K562 (cell line): Measurements from ENCODE around the gene PEX11B. TPM values are rescaled to one million over a fixed set of nuclear protein-coding genes. Genes with fewer than 3 reads are reported as not detected.
A peak's percentile ranks its signal among the peaks of the same experiment; 100 is the strongest.

Experiments
- CREB1 ChIP-seq, 2 experiments: sonication (generic) in 1 of 2; formaldehyde crosslinking in 1 of 2; IDR thresholded peaks; 2 replicates each; pipeline versions ENCODE4 v1.6.1 to v1.8.0; 2012 to 2022; ENCODE audit warnings: inconsistent platforms in 1 of 2, mild to moderate bottlenecking in 1 of 2, missing genetic modification reagents in 1 of 2, moderate library complexity in 1 of 2
- CREM ChIP-seq: IDR thresholded peaks from 2 replicates; pipeline ENCODE4 v1.6.1; 2014; ENCODE audit warnings: antibody characterized with exemption, low read depth
- FOSL1 ChIP-seq: fragments of 200-800 bp; sonication (Bioruptor generic); conservative IDR thresholded peaks from 2 replicates; pipeline ENCODE4 v1.6.1; 2016; ENCODE audit warnings: missing genetic modification characterization, missing compliant biosample characterization
- GATAD2B ChIP-seq: fragments of 450-650 bp; IDR thresholded peaks from 2 replicates; pipeline ENCODE4 v1.6.1; 2017; ENCODE audit warnings: mild to moderate bottlenecking, borderline replicate concordance
- KDM5B ChIP-seq: fragments of 200-600 bp; sonication (generic); IDR thresholded peaks from 2 replicates; pipeline ENCODE4 v1.6.1; 2012; ENCODE audit warnings: low read depth, mild to moderate bottlenecking, moderate library complexity, low read length, control low read depth, inconsistent platforms; ENCODE audit not compliant: insufficient replicate concordance
- LEF1 ChIP-seq: fragments of 450-650 bp; IDR thresholded peaks from 2 replicates; pipeline ENCODE4 v1.6.1; 2016; ENCODE audit warnings: mild to moderate bottlenecking
- MYBL2 ChIP-seq, 2 experiments: fragments of 450-650 bp in 1 of 2; sonication (generic) in 1 of 2; formaldehyde crosslinking in 1 of 2; IDR thresholded peaks; 2 replicates each; pipeline versions ENCODE4 v1.6.1 to v1.8.1; 2017 to 2022; ENCODE audit warnings: borderline replicate concordance in 1 of 2, inconsistent platforms in 1 of 2, low read depth in 1 of 2, mild to moderate bottlenecking in 1 of 2, missing genetic modification reagents in 1 of 2, moderate library complexity in 1 of 2
- NCOA6 ChIP-seq: fragments of 450-650 bp; IDR thresholded peaks from 2 replicates; pipeline ENCODE4 v1.6.1; 2017; ENCODE audit warnings: mild to moderate bottlenecking
- RBM15 ChIP-seq: fragments of 200-400 bp; formaldehyde crosslinking; IDR thresholded peaks from 2 replicates; pipeline ENCODE4 v1.6.1; 2018; ENCODE audit warnings: mild to moderate bottlenecking, low read length, moderate library complexity; ENCODE audit not compliant: insufficient read depth
- STAG1 ChIP-seq: sonication (generic); formaldehyde crosslinking; IDR thresholded peaks from 2 replicates; pipeline ENCODE4 v1.5.0; 2020; ENCODE audit warnings: missing genetic modification reagents, borderline replicate concordance
- TGIF2 ChIP-seq: sonication (generic); formaldehyde crosslinking; IDR thresholded peaks from 2 replicates; pipeline ENCODE4 v1.8.1; 2022; ENCODE audit warnings: mild to moderate bottlenecking, missing genetic modification reagents, moderate library complexity
- ZFX ChIP-seq: sonication (generic); formaldehyde crosslinking; IDR thresholded peaks from 2 replicates; pipeline ENCODE4 v1.8.0; 2022; ENCODE audit warnings: mild to moderate bottlenecking, missing genetic modification reagents, moderate library complexity
- ZNF197 ChIP-seq: fragments of 200-800 bp; sonication (Bioruptor generic); IDR thresholded peaks from 2 replicates; pipeline ENCODE4 v1.6.1; 2016; ENCODE audit warnings: low read depth, missing genetic modification characterization, missing compliant biosample characterization
- polyA plus RNA-seq, 8 experiments: library from polyadenylated mRNA; depleted of rRNA in 4 of 8; stranded (reverse) in 5 of 8; unstranded in 3 of 8; fragments of >200 nt; fragmentation: Nextera tagmentation in 2 of 8; fragmentation: Illumina TruSeq in 1 of 8; extraction: Ambion mirVana in 2 of 8; extraction: Trizol in 1 of 8; gene quantifications; 2 replicates each; pipeline versions ENCODE4 v1.2.1 to v1.2.3, GENCODE V29; 2011 to 2014; ENCODE audit warnings: inconsistent platforms in 1 of 8, missing spikeins in 1 of 8
- total RNA-seq, 7 experiments: library from RNA; depleted of rRNA in 6 of 7; stranded (reverse); fragments of >200 nt in 6 of 7; fragmentation: Illumina TruSeq in 2 of 7; extraction: Trizol in 2 of 7; gene quantifications; 2 replicates each; pipeline versions ENCODE4 v1.2.1 to v1.2.3, GENCODE V29; 2011 to 2021; ENCODE audit warnings: low replicate concordance in 1 of 7
- TF ChIP-seq, protein P1 (sequence below): fragments of 200-800 bp; sonication (Bioruptor generic); IDR thresholded peaks from 2 replicates; pipeline ENCODE4 v1.6.1; 2017; ENCODE audit warnings: missing genetic modification characterization, missing compliant biosample characterization

The PEX11B gene
- total and polyA plus RNA-seq, 9 of the 15 experiments (the other 6 are each of a cell fraction or from before 2014, with no cell fraction given), result 13.2 to 60.0 (median 21.7) TPM

DNA sequence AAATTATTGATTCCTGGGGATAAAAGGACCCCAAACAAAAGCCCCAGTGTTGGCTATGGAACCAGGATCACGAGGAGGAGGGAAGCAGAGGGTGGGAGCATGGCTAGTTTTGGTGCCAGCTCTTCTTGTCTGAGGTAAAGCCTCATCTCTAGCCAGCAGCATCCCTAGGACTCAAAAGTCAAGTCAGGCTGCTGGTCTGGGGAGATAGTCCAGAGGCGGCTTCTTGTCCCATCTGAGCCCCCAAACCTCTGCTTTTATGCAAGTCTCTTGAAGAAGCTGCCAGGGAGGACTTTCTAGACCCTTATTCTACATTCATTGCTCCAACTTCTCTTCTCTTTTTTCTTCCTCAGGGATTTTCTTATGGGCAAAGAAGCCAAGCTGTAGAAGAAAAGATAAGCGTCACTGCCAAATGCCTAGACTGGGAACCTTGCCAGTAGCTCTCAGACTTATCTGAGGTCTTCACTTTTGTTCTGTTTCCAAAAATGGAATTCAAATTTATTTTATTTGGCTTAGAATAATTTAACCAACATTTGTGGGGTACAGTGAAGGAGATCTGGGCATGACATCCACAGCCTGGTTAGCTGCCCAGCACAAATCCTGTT lies 25.9 kb downstream of the PEX11B start (continued):
- TF ChIP-seq MYBL2 (IDR thresholded peaks at IDR 0.05; ENCODE audit: low read depth), result no peak
- TF ChIP-seq MYBL2 (CRISPR knock-in tag; IDR thresholded peaks at IDR 0.05; ENCODE audit: borderline replicate concordance), result no peak
- no peak for TF ChIP-seq GATAD2B
- TF ChIP-seq ZFX (CRISPR knock-in tag), result no peak
- TF ChIP-seq NCOA6, result no peak
- no peak for TF ChIP-seq KDM5B
- TF ChIP-seq TGIF2 (CRISPR knock-in tag), result no peak
- peak; percentile 38; the same call in 1 of the 2 replicates for TF ChIP-seq FOSL1 (tag)
- no peak for TF ChIP-seq RBM15
- no peak for TF ChIP-seq STAG1 (CRISPR knock-in tag)
- no peak for TF ChIP-seq ZNF197 (CRISPR knock-in tag)
- no peak for TF ChIP-seq CREB1 (IDR thresholded peaks at IDR 0.05)
- TF ChIP-seq CREB1 (CRISPR knock-in tag; IDR thresholded peaks at IDR 0.05), result no peak
- no peak for TF ChIP-seq LEF1
- peak; percentile 41; the same call in 1 of the 2 replicates for TF ChIP-seq CREM
- TF ChIP-seq, protein P1, sequence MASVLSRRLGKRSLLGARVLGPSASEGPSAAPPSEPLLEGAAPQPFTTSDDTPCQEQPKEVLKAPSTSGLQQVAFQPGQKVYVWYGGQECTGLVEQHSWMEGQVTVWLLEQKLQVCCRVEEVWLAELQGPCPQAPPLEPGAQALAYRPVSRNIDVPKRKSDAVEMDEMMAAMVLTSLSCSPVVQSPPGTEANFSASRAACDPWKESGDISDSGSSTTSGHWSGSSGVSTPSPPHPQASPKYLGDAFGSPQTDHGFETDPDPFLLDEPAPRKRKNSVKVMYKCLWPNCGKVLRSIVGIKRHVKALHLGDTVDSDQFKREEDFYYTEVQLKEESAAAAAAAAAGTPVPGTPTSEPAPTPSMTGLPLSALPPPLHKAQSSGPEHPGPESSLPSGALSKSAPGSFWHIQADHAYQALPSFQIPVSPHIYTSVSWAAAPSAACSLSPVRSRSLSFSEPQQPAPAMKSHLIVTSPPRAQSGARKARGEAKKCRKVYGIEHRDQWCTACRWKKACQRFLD, result 0 out of 2 replicates have a peak, but pooled peaks have one; percentile 38
